Embryonic facial prominence (tissue), 1 donor: ENCODE measurements around the gene NOX5.

Experiments used
- DNase-seq: peaks from one replicate; pipeline ENCODE4 v3.0.0-alpha.2; 2016; ENCODE audit errors: extremely low spot score

The NOX5 gene

GRCh38 chr15:69021895-69022294 lies 7.4 kb downstream of the NOX5 start:
- DNase-seq: no peak

GRCh38 chr15:69025320-69025719 lies 10.8 kb downstream of the NOX5 start:
- DNase-seq: no peak

GRCh38 chr15:69026355-69026754 lies 11.9 kb downstream of the NOX5 start:
- no peak for DNase-seq

- no peak for DNase-seq
Measured at GRCh38 chr15:69027976-69028518, 13.6 kb downstream of the NOX5 start.

GRCh38 chr15:69031013-69032001 lies 16.8 kb downstream of the NOX5 start:
- DNase-seq: no peak

- no peak for DNase-seq
Measured at GRCh38 chr15:69032031-69032430, 17.5 kb downstream of the NOX5 start.

GRCh38 chr15:69032703-69033373 lies 18.3 kb downstream of the NOX5 start:
- DNase-seq: no peak

GRCh38 chr15:69034352-69034751 lies 19.9 kb downstream of the NOX5 start:
- no peak for DNase-seq

GRCh38 chr15:69035205-69035917 lies 20.9 kb downstream of the NOX5 start:
- DNase-seq: no peak

- DNase-seq: no peak
Measured at GRCh38 chr15:69035918-69036258, 21.4 kb downstream of the NOX5 start.

GRCh38 chr15:69036826-69037225 lies 22.3 kb downstream of the NOX5 start:
- no peak for DNase-seq

- DNase-seq: no peak
Measured at GRCh38 chr15:69037482-69037881, 23.0 kb downstream of the NOX5 start.

- no peak for DNase-seq
Measured at GRCh38 chr15:69037977-69038376, 23.5 kb downstream of the NOX5 start.

- no peak for DNase-seq
Measured at GRCh38 chr15:69038508-69038907, 24.0 kb downstream of the NOX5 start.

GRCh38 chr15:69039516-69040225 lies 25.2 kb downstream of the NOX5 start:
- DNase-seq: no peak

GRCh38 chr15:69042531-69042930 lies 28.0 kb downstream of the NOX5 start:
- no peak for DNase-seq

GRCh38 chr15:69045802-69046201 lies 31.3 kb downstream of the NOX5 start:
- no peak for DNase-seq

- no peak for DNase-seq
Measured at GRCh38 chr15:69046781-69047180, 32.3 kb downstream of the NOX5 start.

- DNase-seq: no peak
Measured at GRCh38 chr15:69049976-69050375, 35.5 kb downstream of the NOX5 start.

- DNase-seq: no peak
Measured at GRCh38 chr15:69055251-69055650, 40.8 kb downstream of the NOX5 start.

GRCh38 chr15:69056365-69056764 lies 41.9 kb downstream of the NOX5 start:
- no peak for DNase-seq
